ENCODE data around the gene SBK3. TPM values are rescaled to one million over a fixed set of nuclear protein-coding genes. Genes with fewer than 3 reads are reported as not detected.

SBK3 gene
- total RNA-seq, 2 donors from 2014 or later = 0.48 to 1.4 TPM

DNA sequence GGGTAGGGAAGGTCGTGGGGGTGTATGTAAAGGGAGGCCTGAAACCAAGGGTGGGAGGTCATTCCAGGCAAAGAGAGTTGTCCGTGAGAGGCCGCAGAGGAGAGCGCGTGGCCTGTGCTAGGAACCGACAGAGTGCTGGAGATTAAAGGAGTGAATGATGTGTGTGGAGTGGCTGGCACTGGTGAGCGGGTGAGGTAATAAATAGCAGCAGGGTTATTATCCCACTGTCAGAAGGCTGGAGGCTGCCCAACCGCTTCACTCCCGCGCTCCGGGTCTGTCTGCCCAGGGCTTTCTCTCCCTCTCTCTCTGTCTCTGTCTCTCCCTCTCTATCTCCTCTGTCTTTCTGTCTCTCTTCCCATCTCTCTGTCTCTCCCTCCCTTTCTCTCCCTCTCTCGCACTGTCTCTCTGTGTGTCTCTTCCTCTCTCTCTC lies 17.9 kb upstream of the SBK3 start:
- Histone ChIP-seq H3K4me1 (ENCODE audit: control insufficient read depth, insufficient read depth, low read length) (no peaks in the 10 kb centered on the region), H3K27ac (ENCODE audit: low read depth, low read length) (no peak overlapping the region), H3K27me3 (ENCODE audit: control insufficient read depth, insufficient read depth, low read length, poor library complexity, severe bottlenecking) (peaks cover 6% of the 10 kb centered on the region), H3K36me3 (ENCODE audit: control insufficient read depth, insufficient read depth, low read length) (no peaks in the 10 kb centered on the region), H3K9ac (ENCODE audit: extremely low read depth, low read length, poor library complexity, severe bottlenecking) (no peak overlapping the region), H3K9me3 (ENCODE audit: control insufficient read depth, low read length) (no peaks in the 10 kb centered on the region), H3K4me3 (ENCODE audit: low read length) (no peak overlapping the region)
- Mint-ChIP-seq H3K27ac (no peak overlapping the region), H3K4me3 (no peak overlapping the region), H3K9me3 (peaks cover 3% of the 10 kb centered on the region), H3K27me3 (ENCODE audit: insufficient read depth) (peaks cover 22% of the 10 kb centered on the region), H3K36me3 (ENCODE audit: low read depth) (no peaks in the 10 kb centered on the region), H3K4me1 (no peaks in the 10 kb centered on the region)
- no peak for DNase-seq
- 82 to 84% methylated on average over 9 to 12 of the region's 12 CpGs for WGBS, 2 experiments (ENCODE audit: insufficient coverage in 1 of 2, insufficient read length in 1 of 2)
- TF ChIP-seq, protein P1, sequence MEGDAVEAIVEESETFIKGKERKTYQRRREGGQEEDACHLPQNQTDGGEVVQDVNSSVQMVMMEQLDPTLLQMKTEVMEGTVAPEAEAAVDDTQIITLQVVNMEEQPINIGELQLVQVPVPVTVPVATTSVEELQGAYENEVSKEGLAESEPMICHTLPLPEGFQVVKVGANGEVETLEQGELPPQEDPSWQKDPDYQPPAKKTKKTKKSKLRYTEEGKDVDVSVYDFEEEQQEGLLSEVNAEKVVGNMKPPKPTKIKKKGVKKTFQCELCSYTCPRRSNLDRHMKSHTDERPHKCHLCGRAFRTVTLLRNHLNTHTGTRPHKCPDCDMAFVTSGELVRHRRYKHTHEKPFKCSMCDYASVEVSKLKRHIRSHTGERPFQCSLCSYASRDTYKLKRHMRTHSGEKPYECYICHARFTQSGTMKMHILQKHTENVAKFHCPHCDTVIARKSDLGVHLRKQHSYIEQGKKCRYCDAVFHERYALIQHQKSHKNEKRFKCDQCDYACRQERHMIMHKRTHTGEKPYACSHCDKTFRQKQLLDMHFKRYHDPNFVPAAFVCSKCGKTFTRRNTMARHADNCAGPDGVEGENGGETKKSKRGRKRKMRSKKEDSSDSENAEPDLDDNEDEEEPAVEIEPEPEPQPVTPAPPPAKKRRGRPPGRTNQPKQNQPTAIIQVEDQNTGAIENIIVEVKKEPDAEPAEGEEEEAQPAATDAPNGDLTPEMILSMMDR (conservative IDR thresholded peaks at IDR 0.05) = no peak

DNA sequence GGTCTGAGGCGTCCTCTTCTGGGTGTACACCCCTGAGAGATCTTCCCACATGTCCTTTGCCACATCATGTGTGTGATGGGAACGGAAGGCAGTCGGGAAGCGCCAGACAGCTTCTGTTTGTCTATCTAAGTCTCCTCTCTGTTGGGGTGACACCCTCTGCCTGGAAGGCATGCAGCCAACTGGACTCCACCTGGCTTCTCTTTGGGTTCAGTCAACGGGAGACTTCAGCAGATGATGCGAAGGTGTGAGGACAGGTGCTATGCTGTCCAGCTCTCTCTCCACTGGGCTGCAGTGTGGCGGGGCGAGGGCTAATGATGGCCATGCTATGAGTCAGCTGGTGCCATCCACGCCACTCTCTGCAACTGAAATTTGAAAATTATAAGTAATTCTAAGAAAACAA lies 14.3 kb upstream of the SBK3 start:
- peaks cover 18% of the 10 kb centered on the region for H3K27me3 Mint-ChIP-seq (ENCODE audit: insufficient read depth)
- no peak overlapping the region for H3K27ac Mint-ChIP-seq
- Histone ChIP-seq H3K27ac (ENCODE audit: low read depth, low read length) (no peak overlapping the region), H3K9me3 (ENCODE audit: control insufficient read depth, low read length) (no peaks in the 10 kb centered on the region), H3K27me3 (ENCODE audit: control insufficient read depth, insufficient read depth, low read length, poor library complexity, severe bottlenecking) (no peaks in the 10 kb centered on the region), H3K9ac (ENCODE audit: extremely low read depth, low read length, poor library complexity, severe bottlenecking) (no peak overlapping the region), H3K36me3 (ENCODE audit: control insufficient read depth, insufficient read depth, low read length) (no peaks in the 10 kb centered on the region), H3K4me1 (ENCODE audit: control insufficient read depth, insufficient read depth, low read length) (no peaks in the 10 kb centered on the region), H3K4me3 (ENCODE audit: low read length) (no peak overlapping the region)
- DNase-seq = no peak
- peaks cover 3% of the 10 kb centered on the region for H3K9me3 Mint-ChIP-seq
- H3K4me3 Mint-ChIP-seq = no peak overlapping the region
- WGBS, 2 experiments (ENCODE audit: insufficient coverage in 1 of 2, insufficient read length in 1 of 2) = 89 to 91% methylated on average over 2 to 8 of the region's 9 CpGs
- peaks cover 4% of the 10 kb centered on the region for H3K4me1 Mint-ChIP-seq
- no peaks in the 10 kb centered on the region for H3K36me3 Mint-ChIP-seq (ENCODE audit: low read depth)
- TF ChIP-seq, protein P1 (conservative IDR thresholded peaks at IDR 0.05) = no peak

DNA sequence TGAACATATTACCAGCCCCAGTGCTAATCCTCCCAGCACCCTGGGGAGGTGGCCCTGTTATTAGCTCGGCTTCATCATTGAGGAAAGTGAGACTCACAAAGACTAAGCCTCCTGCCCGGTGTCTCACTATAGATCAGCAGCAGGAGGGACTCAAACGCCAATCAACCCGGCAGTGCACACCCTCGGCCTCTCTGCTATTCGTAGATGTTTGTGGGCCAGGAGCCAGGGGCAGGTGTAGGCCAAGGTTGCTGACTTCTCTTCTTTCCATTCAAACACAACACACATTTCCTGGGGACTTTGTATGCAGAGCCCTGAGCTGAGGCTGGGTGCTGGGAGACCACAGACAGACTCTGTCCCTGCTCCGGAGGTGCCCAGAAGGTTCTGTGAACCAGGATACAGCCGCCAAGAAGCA lies 9.4 kb upstream of the SBK3 start:
- no peak overlapping the region for H3K4me3 ChIP-seq (ENCODE audit: low read length)
- H3K4me1 ChIP-seq (ENCODE audit: control insufficient read depth, insufficient read depth, low read length) = peaks cover 6% of the 10 kb centered on the region
- H3K9me3 ChIP-seq (ENCODE audit: control insufficient read depth, low read length) = no peaks in the 10 kb centered on the region
- TF ChIP-seq, protein P1 (conservative IDR thresholded peaks at IDR 0.05) = no peak
- no peak for DNase-seq
- no peak overlapping the region for H3K9ac ChIP-seq (ENCODE audit: extremely low read depth, low read length, poor library complexity, severe bottlenecking)
- H3K4me3 Mint-ChIP-seq = no peak overlapping the region
- H3K9me3 Mint-ChIP-seq = no peaks in the 10 kb centered on the region
- H3K27ac ChIP-seq (ENCODE audit: low read depth, low read length) = peak overlapping the region; percentile 4
- no peaks in the 10 kb centered on the region for H3K36me3 ChIP-seq (ENCODE audit: control insufficient read depth, insufficient read depth, low read length)
- no peaks in the 10 kb centered on the region for H3K27me3 ChIP-seq (ENCODE audit: control insufficient read depth, insufficient read depth, low read length, poor library complexity, severe bottlenecking)
- no peaks in the 10 kb centered on the region for H3K36me3 Mint-ChIP-seq (ENCODE audit: low read depth)
- peaks cover 23% of the 10 kb centered on the region for H3K4me1 Mint-ChIP-seq
- 65 to 88% methylated on average over 6 to 8 of the region's 8 CpGs for WGBS, 2 experiments (ENCODE audit: insufficient coverage in 1 of 2, insufficient read length in 1 of 2)
- peaks cover 4% of the 10 kb centered on the region for H3K27me3 Mint-ChIP-seq (ENCODE audit: insufficient read depth)
- no peak overlapping the region for H3K27ac Mint-ChIP-seq
